Measurements from ENCODE around the gene ADIPOR1.
"Not testable (repeated sequence)": the region's sequence is repeated elsewhere in the genome, so short reads cannot be mapped to it uniquely, and the experiment has no call there.

ADIPOR1 gene, protein sequence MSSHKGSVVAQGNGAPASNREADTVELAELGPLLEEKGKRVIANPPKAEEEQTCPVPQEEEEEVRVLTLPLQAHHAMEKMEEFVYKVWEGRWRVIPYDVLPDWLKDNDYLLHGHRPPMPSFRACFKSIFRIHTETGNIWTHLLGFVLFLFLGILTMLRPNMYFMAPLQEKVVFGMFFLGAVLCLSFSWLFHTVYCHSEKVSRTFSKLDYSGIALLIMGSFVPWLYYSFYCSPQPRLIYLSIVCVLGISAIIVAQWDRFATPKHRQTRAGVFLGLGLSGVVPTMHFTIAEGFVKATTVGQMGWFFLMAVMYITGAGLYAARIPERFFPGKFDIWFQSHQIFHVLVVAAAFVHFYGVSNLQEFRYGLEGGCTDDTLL

DNA sequence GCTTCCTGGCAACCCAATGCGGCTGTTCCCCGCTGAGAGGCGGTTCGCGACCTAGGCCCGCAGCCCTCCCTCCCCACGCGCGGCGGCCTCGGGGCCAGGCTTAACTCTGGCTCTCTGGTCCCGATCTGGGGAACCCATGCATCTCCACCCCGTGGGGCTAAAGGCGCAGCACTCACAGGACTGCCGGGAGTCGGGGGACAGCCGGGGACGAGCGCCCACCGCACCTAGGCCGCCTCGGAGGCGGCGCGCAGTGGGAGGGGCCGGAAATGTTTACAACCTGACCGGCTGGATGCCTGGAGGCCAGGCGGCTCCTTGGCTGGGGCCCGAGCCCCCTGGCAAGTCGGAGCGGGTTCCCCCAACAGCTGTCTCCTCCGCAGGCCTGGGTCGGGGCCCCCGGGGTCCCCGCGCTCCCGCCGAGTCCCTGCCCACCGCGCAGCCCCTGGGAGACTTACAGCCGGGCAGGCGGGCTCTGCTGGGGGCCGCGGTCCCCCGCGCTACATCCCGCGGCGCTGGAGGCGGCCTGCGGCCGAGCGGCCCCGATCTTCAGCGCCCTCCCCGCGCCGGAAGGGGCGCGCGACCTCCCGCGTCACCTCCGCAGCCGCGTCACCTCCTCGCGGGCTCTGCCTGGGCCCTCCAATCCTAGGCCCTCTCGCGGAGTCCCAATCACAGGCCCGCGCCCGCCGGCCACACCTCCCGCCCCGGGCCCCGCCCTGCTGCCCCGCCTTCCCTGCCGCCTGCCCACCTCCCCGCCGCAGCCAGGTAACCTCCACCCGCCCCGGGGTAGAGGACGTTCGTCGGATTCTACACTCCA, at the start of gene ADIPOR1:
ADIPOR1 (minus strand) TSS at position 580 of the 811 bp plus-strand sequence. CDS start 7,242 bp downstream, outside the sequence.
- H3K4me1 Mint-ChIP-seq (ENCODE audit: low read depth) = peaks cover 50% of the 10 kb centered on the region
- peaks cover 56% of the 10 kb centered on the region for H3K36me3 Mint-ChIP-seq (ENCODE audit: low read depth)
- intact Hi-C loops (cut with micrococcal nuclease) = loop anchor here (1.0 kb wide), 1 partner anchor 9 kb away; the partner anchor contains the start of gene CYB5R1

DNA sequence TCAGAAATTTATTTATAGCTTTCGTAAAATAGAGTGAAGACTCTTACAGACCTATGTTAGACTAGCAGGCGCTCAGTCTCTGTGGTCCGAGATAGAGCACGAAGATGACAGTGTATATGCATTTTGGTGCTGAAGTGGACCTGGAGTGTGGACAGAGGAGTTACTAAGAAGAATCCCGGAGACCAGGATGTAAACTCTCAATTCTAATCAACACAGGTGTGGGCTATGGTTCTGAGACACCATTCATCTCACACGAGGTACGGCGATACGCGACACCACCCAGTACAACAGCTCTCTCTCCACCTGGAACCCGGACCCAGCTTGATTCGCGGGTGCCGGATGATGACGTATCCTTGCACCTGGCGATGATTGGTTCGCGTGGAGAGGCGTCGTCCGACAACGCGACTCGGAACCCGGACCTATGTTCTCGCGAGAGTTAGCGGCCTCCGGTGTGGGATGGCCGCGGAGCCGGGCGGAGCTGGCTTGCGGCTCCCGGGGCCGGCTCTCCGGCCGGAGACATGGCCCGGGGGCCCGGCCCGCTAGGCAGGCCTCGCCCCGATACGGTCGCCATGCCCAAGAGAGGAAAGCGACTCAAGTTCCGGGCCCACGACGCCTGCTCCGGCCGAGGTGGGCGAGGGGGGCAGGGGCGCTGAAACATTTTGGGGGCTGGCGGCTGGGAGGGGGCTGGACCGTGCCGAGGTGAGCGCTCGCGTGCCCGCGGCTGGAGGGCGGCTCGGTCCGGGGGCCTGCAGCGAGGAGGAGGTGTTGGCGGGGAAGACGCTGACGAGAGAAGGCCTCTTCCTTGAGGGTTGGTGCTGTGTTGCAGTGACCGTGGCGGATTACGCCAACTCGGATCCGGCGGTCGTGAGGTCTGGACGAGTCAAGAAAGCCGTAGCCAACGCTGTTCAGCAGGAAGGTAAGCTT, 49.1 kb upstream of the ADIPOR1 start, which contains the start of gene TMEM183A:
TMEM183A (plus strand) TSS at position 427 of the 924 bp plus-strand sequence; CDS start at position 519, 92 bp downstream.
- intact Hi-C loops (cut with micrococcal nuclease) = loop anchor here (2.0 to 5.0 kb wide), 2 partner anchors 40 to 118 kb away; partner anchors contain the start of genes CYB5R1 and RABIF
- no peaks in the 10 kb centered on the region for H3K27me3 Mint-ChIP-seq
- peaks cover 40% of the 10 kb centered on the region for H3K4me1 Mint-ChIP-seq (ENCODE audit: low read depth)
- peak within 1 kb of the TSS; percentile 85 for H3K4me3 Mint-ChIP-seq
- H3K9me3 Mint-ChIP-seq = no peaks in the 10 kb centered on the region
- H3K27ac Mint-ChIP-seq = peak within 1 kb of the TSS; percentile 95
- peaks cover 59% of the 10 kb centered on the region for H3K36me3 Mint-ChIP-seq (ENCODE audit: low read depth)

More for the DNA sequence above, at the start of gene ADIPOR1:
- peak within 1 kb of the TSS; percentile 86 for H3K4me3 Mint-ChIP-seq
- H3K9me3 Mint-ChIP-seq = no peaks in the 10 kb centered on the region
- H3K27me3 Mint-ChIP-seq = no peaks in the 10 kb centered on the region
- H3K27ac Mint-ChIP-seq = peak within 1 kb of the TSS; percentile 86

DNA sequence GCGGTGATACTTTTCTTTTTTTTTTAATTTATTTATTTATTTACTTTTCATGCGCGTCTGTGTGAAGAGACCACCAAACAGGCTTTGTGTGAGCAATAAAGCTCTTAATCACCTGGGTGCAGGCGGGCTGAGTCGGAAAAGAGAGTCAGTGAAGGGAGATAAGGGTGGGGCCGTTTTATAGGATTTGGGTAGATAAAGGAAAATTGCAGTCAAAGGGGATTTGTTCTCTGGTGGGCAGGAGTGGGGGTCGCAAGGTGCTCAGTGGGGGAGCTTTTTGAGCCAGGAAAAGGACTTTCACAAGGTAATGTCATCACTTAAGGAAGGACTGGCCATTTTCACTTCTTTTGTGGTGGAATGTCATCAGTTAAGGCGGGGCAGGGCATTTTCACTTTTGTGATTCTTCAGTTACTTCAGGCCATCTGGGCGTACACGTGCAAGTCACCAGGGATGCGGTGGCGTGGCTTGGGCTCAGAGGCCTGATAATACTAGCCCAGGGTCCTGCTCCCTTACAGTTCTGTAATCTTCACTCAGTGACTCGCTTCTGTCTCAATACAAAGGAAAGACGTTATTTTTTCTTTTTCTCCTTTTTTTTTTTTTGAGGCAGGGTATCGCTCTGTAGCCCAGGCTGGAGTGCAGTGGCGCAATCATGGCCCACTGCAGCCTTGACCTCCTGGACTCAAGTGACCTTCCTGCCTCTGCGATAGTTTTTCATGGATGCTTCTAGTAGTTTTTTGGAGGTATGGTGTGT, 47.5 kb upstream of the ADIPOR1 start:
- Mint-ChIP-seq H3K4me3 (peak overlapping the region; percentile 85), H3K4me1 (ENCODE audit: low read depth) (peaks cover 36% of the 10 kb centered on the region), H3K27ac (peak overlapping the region; percentile 95), H3K36me3 (ENCODE audit: low read depth) (peaks cover 42% of the 10 kb centered on the region)
- intact Hi-C loops (cut with micrococcal nuclease) = loop anchor here (2.0 to 5.0 kb wide), 2 partner anchors 38 to 117 kb away; partner anchors contain the start of genes CYB5R1 and RABIF
- not testable (repeated sequence) for H3K9me3 Mint-ChIP-seq, H3K27me3 Mint-ChIP-seq

DNA sequence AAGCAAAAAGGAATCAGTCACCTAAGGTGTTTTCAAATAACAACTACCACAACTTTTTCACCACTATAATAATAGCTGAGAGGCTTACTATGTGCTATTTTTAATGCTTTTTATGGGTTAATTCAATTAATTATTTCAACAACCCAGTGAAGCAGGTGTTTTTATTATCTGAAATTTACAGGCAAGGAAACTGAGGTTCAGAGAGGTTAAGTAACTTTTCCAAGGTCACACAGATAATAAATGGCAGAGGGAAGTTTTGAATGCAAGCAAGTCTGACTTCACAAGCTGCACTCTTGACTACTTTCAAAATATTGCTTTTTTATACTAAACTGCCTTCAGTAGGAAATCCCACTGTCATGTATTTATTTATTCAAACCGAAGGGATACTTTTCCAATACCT, 44.8 kb upstream of the ADIPOR1 start:
- Mint-ChIP-seq H3K4me3 (no peak overlapping the region), H3K4me1 (ENCODE audit: low read depth) (peaks cover 38% of the 10 kb centered on the region), H3K36me3 (ENCODE audit: low read depth) (peaks cover 17% of the 10 kb centered on the region), H3K27ac (no peak overlapping the region), H3K27me3 (no peaks in the 10 kb centered on the region), H3K9me3 (no peaks in the 10 kb centered on the region)
- intact Hi-C loops (cut with micrococcal nuclease) = no loop called here

DNA sequence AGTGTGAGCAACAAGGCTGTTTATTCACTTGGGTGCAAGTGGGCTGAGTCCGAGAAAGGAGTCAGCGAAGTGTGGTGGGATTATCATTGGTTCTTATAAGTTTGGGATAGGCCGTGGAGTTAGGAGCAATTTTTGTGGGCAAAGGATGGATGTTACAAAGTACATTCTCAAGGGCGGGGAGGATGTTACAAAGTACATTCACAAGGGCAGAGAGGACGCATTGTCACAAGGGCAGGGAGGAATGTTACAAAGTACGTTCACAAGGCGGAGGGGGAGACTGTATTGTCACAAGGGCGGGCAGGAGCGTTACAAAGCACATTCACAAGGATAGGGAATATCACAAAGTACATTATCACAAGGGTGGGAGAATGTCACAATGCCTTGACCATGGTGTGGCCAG, 43.9 kb upstream of the ADIPOR1 start:
- H3K4me1 Mint-ChIP-seq (ENCODE audit: low read depth) = peaks cover 45% of the 10 kb centered on the region
- no peaks in the 10 kb centered on the region for H3K9me3 Mint-ChIP-seq
- no peak overlapping the region for H3K27ac Mint-ChIP-seq
- H3K36me3 Mint-ChIP-seq (ENCODE audit: low read depth) = peaks cover 7% of the 10 kb centered on the region
- no peak overlapping the region for H3K4me3 Mint-ChIP-seq
- intact Hi-C loops (cut with micrococcal nuclease) = no loop called here
- H3K27me3 Mint-ChIP-seq = no peaks in the 10 kb centered on the region

DNA sequence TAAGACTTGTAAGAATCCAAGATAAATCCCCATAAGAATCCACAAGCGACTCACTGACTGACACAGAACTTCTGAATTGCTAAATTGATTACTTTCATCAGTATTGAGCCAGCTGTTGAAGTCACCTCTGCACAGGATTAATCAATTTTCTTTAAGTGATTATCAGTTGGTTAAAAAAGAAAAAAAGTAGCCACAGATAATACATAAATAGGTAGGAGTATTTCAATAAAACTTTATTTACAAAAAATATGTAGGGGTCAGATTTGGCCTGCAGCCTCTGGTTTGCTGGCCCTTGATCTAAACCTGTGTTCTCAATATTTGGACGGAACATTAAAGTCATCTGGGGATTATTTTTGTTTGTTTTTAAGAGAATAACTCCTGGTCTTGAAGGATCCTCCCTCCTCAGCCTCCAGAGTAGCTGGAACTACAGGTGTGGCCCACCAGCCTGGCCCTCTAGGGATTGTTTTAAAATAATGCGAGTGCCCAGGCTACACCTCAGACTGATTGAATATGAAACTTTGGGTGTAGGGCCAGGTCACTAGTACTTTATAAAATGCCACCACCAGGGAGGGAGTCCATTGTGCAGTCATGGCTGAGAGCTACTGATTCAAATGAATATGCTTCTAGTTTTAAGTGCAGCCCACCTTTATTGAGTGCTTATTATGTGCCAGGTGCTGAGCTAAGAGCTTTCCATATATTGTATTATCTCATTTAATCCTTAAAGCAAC, 42.3 kb upstream of the ADIPOR1 start:
- Mint-ChIP-seq H3K4me3 (no peak overlapping the region), H3K27ac (no peak overlapping the region), H3K9me3 (no peaks in the 10 kb centered on the region), H3K27me3 (no peaks in the 10 kb centered on the region), H3K36me3 (ENCODE audit: low read depth) (no peaks in the 10 kb centered on the region), H3K4me1 (ENCODE audit: low read depth) (peaks cover 30% of the 10 kb centered on the region)
- intact Hi-C loops (cut with micrococcal nuclease) = no loop called here

DNA sequence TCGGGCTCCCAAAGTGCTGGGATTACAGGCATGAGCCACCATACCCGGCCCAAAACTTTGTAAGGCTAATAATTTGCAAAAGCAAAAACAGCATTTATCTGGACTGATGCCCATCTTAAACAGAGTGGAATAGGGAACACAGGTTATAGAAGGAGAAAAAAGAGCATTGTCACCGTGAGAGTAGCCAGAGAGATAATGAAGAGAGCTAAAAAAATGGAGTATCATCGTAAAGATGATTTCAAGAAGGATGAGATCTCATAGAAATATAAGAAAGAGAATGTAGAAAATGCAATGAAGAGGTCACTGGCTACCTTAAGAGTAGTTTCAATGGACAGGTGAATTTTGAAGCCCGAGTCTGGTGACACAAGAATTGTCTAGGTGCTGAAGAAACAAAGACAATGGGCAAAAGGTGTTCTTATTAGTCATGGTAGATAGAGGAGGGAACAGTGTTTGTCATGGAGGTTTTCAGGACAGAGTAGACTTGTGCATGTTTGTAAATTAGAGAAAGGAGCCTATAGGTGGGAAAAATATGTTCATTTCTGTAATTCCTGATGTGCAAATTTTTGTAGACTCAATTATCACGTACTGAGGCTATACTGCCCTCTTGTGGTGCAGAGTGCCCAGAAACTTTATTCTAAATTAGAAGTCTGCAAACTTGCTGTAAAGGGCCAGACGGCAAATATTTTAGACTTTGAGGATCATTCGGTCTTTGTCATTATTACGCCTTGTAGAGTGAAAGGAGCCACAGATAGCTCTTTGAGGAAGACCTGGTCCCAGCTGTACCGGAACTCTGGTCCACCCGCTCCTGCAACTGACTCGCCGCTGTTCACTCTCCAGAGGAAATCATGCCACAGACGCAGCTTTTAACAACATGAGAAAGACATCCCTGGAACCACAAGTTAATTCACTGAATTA, 41.0 kb upstream of the ADIPOR1 start:
- peak overlapping the region; percentile 27 for H3K4me3 Mint-ChIP-seq
- H3K36me3 Mint-ChIP-seq (ENCODE audit: low read depth) = no peaks in the 10 kb centered on the region
- peaks cover 38% of the 10 kb centered on the region for H3K4me1 Mint-ChIP-seq (ENCODE audit: low read depth)
- no peak overlapping the region for H3K27ac Mint-ChIP-seq
- no peaks in the 10 kb centered on the region for H3K27me3 Mint-ChIP-seq
- intact Hi-C loops (cut with micrococcal nuclease) = loop anchor here (2.0 to 10.0 kb wide), 3 partner anchors 46 to 244 kb away; partner anchors contain the start of gene KLHL12
- no peaks in the 10 kb centered on the region for H3K9me3 Mint-ChIP-seq

DNA sequence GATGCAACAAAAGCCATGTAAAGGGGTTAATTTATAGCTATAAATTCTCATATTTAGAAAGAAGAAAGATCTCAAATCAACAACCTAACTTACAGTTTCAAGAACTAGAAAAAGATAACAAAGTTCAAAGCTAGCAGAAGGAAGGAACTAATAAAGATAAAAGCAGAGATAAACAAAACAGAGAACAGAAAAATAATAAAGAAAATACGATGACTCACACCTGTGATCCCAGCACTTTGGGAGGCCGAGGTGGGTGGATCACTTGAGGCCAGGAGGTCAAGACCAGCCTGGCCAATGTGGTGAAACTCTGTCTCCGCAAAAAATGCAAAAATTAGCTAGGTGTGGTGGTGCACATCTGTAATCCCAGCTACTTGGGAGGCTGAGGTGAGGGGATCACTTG, 36.6 kb upstream of the ADIPOR1 start:
- H3K27me3 Mint-ChIP-seq = no peaks in the 10 kb centered on the region

DNA sequence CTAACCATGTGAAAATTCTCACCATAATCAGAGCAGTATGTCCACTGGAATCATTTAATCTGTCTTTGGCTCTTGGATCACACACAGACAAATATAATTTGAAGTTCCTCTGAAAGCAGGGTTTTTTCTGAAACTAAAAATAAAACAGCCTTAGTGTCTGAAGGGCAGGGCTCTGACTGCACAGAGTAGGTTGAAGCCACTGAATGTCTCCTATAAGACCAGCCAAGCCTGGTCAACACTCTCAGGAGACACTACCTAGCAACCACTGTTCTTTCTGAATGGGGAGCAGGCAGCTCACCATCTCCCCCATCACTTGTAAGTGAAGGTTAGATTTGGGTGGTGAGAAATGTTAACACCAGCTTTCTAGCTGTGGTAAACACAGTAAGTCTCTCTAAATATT, 33.0 kb upstream of the ADIPOR1 start:
- peak overlapping the region; percentile 95 for H3K27ac Mint-ChIP-seq
- H3K27me3 Mint-ChIP-seq = no peaks in the 10 kb centered on the region
- intact Hi-C loops (cut with micrococcal nuclease) = loop anchor here (10.0 kb wide), 1 partner anchor 236 kb away; no protein-coding TSS in a partner anchor
- peaks cover 8% of the 10 kb centered on the region for H3K9me3 Mint-ChIP-seq
- H3K36me3 Mint-ChIP-seq (ENCODE audit: low read depth) = no peaks in the 10 kb centered on the region
- H3K4me3 Mint-ChIP-seq = no peak overlapping the region
- H3K4me1 Mint-ChIP-seq (ENCODE audit: low read depth) = peaks cover 70% of the 10 kb centered on the region

More for the DNA sequence above, 36.6 kb upstream of the ADIPOR1 start:
- no peak overlapping the region for H3K4me3 Mint-ChIP-seq
- H3K9me3 Mint-ChIP-seq = peaks cover 8% of the 10 kb centered on the region
- intact Hi-C loops (cut with micrococcal nuclease) = loop anchor here (10.0 kb wide), 1 partner anchor 240 kb away; no protein-coding TSS in a partner anchor
- H3K36me3 Mint-ChIP-seq (ENCODE audit: low read depth) = no peaks in the 10 kb centered on the region
- H3K4me1 Mint-ChIP-seq (ENCODE audit: low read depth) = peaks cover 63% of the 10 kb centered on the region
- peak overlapping the region; percentile 50 for H3K27ac Mint-ChIP-seq

DNA sequence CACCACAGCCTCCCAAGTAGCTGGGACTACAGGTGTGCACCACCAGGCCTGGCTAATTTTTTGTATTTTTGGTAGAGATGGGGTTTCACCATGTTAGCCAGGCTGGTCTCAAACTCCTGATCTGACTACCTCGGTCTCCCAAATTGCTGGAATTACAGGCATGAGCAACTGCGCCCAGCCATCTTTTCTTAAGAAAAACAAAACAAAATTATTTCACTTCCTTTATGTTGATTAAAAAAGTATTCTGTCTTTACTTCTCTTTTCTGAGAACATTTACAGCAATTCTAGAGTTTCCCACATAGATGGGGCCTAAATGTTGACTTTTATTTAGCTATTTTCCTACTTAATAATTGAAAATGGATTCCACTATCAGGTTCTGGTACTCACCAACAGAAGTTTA, 31.8 kb upstream of the ADIPOR1 start:
- Mint-ChIP-seq H3K4me1 (ENCODE audit: low read depth) (peaks cover 67% of the 10 kb centered on the region), H3K27ac (peak overlapping the region; percentile 95), H3K9me3 (peaks cover 8% of the 10 kb centered on the region), H3K36me3 (ENCODE audit: low read depth) (no peaks in the 10 kb centered on the region), H3K4me3 (peak overlapping the region; percentile 66), H3K27me3 (no peaks in the 10 kb centered on the region)
- intact Hi-C loops (cut with micrococcal nuclease) = loop anchor here (10.0 kb wide), 1 partner anchor 235 kb away; no protein-coding TSS in a partner anchor

DNA sequence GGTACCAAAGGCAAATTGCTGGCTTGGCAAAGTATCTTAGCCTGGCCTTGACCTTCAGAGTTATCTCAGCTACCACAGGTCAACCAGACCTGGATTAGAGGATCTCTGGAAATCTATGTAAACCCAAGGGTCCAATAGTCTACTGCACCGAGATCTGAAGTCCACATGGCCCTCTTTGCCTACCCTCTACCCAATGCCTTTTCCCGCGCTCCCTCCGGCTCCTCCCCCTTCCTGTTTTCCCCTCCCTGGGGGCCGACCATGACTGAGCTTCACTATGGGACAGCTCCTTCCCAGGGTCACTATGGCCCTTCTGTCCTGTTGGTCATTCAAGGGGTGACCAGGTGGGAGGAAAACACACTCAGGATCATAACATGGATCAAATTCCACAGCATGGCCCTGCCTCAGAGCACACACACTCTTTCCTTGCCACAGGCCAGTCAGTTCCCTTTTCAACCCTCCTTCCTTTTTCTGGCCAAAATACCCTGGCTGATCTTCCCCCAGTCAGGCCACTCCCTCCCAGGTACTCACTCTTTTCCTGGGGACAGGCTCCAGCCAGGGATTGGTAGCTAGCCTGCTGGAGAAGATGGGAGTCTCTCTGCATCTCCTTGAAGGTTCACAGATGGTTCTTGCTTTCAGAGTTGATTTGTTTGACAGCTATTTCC, 29.9 kb upstream of the ADIPOR1 start:
- intact Hi-C loops (cut with micrococcal nuclease) = no loop called here
- no peaks in the 10 kb centered on the region for H3K27me3 Mint-ChIP-seq
- peaks cover 63% of the 10 kb centered on the region for H3K4me1 Mint-ChIP-seq (ENCODE audit: low read depth)
- no peak overlapping the region for H3K4me3 Mint-ChIP-seq
- H3K36me3 Mint-ChIP-seq (ENCODE audit: low read depth) = no peaks in the 10 kb centered on the region
- peaks cover 8% of the 10 kb centered on the region for H3K9me3 Mint-ChIP-seq
- peak overlapping the region; percentile 95 for H3K27ac Mint-ChIP-seq

All from dendritic cell treated with granulocyte-macrophage colony-stimulating factor and Interleukin-4, amounts not matched to agents 40 ng/mL and 50 ng/mL, for 4 days (primary cell).